ENCODE measurements around the gene ZBTB17.

GRCh38 chr1:15966081-15966955 is 9.6 kb downstream of the ZBTB17 start:
- no peak for TF ChIP-seq CTCF (conservative IDR thresholded peaks at IDR 0.05; ENCODE audit: low read length)
- TF ChIP-seq EZH2phosphoT487 (IDR thresholded peaks at IDR 0.05; ENCODE audit: borderline replicate concordance) = no peak

Measured in Loucy (cell line).